ENCODE data around the gene NREP.

DNA sequence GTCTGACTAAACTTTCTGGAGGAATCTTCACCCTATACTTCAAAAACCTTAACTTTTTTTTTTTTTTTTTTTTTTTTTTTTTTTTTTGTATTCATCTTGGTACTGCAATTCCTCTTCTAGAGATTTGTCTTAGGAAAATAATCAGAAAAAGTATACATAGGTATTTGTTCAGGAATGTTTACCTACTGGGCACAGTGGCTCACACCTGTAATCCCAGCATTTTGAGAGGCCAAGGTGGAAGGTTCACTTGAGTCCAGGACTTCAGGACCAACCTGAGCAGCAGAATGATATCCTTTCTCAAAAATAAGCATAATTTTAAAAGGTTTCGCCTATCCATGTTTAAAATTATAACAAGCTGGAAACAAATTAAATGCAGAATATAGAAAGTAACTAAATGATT is 33.3 kb upstream of the NREP start:
- TF ChIP-seq CTCF (IDR thresholded peaks at IDR 0.05; ENCODE audit: insufficient read depth, low read length) (no peak), POLR2AphosphoS5 (IDR thresholded peaks at IDR 0.05; ENCODE audit: low read depth) (no peak), REST (IDR thresholded peaks at IDR 0.05; ENCODE audit: insufficient replicate concordance, low read depth) (no peak), GABPA (IDR thresholded peaks at IDR 0.05; ENCODE audit: low read depth) (no peak)

All from HL-60 (cell line).